Neural progenitor cell (in vitro differentiated cells): ENCODE data around the gene GOLGA5.
"Not testable (repeated sequence)": the region's sequence is repeated elsewhere in the genome, so short reads cannot be mapped to it uniquely, and the experiment has no call there.

Experiments
- EZH2 ChIP-seq: fragments of 200-600 bp; sonication (generic); IDR thresholded peaks from 2 replicates; pipeline ENCODE4 v1.6.1; 2017; ENCODE audit warnings: antibody characterized with exemption, mild to moderate bottlenecking, moderate library complexity
- EZH2phosphoT487 ChIP-seq: fragments of 200-600 bp; sonication (generic); IDR thresholded peaks from 2 replicates; pipeline ENCODE4 v1.6.1; 2017; ENCODE audit warnings: antibody characterized with exemption
- TF ChIP-seq, protein P1 (sequence below): fragments of 200-600 bp; sonication (generic); IDR thresholded peaks from 2 replicates; pipeline ENCODE4 v1.5.1; 2017; ENCODE audit warnings: antibody characterized with exemption, mild to moderate bottlenecking

- TF ChIP-seq, protein P1, sequence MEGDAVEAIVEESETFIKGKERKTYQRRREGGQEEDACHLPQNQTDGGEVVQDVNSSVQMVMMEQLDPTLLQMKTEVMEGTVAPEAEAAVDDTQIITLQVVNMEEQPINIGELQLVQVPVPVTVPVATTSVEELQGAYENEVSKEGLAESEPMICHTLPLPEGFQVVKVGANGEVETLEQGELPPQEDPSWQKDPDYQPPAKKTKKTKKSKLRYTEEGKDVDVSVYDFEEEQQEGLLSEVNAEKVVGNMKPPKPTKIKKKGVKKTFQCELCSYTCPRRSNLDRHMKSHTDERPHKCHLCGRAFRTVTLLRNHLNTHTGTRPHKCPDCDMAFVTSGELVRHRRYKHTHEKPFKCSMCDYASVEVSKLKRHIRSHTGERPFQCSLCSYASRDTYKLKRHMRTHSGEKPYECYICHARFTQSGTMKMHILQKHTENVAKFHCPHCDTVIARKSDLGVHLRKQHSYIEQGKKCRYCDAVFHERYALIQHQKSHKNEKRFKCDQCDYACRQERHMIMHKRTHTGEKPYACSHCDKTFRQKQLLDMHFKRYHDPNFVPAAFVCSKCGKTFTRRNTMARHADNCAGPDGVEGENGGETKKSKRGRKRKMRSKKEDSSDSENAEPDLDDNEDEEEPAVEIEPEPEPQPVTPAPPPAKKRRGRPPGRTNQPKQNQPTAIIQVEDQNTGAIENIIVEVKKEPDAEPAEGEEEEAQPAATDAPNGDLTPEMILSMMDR = not testable (repeated sequence)
- TF ChIP-seq EZH2phosphoT487, EZH2: not testable (repeated sequence)
These were observed 30.2 kb upstream of the GOLGA5 start for GRCh38 chr14:92763666-92764631.
